ENCODE data around the gene B3GNT9.
"Not testable (repeated sequence)": the region's sequence is repeated elsewhere in the genome, so short reads cannot be mapped to it uniquely, and the experiment has no call there.

B3GNT9 gene

DNA sequence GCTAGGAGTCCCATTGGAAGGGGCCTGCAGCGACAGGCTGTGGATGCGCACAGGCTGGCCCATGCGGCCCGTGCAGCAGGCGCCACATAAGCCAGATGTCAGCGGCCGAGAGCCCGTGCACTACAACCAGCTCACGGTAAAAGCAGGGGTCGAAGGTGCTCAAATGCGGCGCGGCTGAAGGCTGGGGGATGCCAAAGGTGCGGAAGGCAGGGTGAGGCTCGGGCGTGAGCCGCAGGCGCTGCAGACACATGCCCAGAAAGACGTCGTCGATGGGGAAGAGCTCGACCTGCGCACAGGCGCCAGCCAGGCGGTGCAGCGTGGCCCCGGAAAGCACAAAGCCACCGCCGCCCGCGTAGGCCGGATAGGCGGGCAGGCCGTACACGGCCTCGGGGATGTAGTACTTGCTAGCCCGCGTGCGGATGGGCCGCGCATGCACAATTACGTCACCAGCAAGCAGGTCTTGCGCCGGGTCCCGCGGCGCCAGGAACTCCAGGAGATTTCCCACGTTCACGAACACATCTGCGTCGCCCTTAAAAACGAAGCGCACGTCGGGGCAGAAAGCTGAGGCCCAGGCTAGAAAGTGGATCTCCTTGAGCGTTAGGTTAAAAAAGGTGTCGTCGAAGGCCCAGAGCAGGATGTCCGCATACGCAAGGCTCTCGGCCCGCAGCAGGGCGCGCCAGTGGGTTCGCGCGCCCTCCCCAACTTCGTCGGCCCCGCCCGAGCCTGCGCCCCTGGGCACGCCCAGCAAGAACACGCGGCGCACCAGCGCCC, 1.3 kb downstream of the B3GNT9 start:
- DNase-seq = no peak

DNA sequence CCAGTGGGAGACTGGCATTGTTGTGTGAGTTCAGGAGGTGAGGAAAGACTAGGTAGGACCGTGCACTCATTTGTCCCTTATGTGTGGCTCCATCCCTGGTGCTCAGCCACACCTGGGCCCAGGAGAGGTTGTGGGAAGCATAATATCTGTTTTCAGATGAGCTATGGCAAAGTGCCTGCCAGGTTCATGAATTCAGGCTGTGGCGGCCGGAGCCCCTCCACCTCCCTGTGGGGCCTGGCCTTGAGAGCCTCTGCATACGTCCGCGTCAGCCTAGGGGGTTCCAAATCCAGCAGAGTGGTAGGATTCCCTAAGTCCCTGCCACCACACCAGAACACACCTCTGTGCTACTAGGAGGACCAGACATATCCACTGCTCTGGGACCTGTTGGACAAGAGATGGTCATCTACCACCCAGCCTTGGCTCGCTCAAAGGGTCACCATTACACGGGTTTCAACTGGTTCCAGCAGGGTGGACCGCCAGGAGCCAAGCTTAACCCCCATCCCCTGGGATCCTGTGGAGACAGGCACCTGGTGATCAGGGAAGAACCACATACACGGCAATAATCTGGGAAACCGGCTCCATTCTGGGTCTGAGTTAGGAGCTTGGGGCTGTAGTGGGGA, 2.0 kb downstream of the B3GNT9 start:
- no peak for DNase-seq

DNA sequence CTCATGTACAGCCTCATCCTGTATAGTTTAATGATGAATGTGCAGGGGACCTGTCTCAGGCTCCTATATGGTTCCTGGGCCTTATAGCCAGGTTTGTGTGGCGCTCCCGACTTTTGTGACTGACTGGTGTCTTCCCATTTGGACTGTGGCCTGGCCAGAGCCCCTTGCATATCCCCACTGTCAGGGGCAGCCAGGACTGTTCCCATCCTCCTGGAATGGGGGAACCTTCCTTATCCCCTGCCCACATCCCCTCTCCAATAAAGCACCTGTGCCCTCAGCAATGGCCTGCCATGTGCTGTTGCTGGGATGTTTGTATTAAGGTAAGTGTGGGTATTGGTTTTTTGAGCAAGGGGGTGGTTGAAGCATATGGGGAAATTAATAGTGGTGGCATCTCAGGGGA, 2.6 kb downstream of the B3GNT9 start:
- no peak for DNase-seq

DNA sequence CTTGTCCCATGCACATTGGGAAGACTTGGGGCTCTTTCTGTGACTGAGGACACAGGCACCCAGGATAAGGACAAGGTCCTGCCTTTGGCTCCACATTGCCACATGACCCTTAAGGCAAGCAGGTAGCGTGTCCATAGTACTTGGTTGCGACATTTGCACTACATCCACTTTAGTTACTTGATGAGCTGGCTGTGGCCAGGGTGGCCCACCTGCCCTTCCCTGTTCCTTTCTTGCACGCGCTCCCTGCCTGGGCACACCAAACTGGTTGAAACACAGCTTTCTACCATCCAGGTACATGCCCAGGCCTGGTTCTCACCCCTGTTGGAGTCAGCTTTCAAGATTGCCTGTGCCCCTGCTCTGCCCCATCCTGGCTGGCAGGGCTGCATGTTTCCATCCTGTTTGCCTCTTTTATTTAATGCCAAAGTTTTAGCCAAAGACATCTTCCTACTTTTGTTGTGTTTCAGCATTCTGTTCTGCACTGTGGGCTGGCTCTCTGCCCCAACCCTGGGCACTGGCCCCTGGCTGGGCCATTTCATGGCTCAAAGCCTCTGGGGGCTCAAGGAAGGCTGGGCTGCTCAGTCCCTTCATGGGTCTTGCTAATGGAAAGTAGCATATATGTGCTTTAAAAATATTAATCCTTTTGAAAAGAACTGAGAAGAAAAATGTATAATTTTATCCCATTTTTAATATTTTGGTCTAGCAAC, 3.2 kb downstream of the B3GNT9 start:
- no peak for DNase-seq

DNA sequence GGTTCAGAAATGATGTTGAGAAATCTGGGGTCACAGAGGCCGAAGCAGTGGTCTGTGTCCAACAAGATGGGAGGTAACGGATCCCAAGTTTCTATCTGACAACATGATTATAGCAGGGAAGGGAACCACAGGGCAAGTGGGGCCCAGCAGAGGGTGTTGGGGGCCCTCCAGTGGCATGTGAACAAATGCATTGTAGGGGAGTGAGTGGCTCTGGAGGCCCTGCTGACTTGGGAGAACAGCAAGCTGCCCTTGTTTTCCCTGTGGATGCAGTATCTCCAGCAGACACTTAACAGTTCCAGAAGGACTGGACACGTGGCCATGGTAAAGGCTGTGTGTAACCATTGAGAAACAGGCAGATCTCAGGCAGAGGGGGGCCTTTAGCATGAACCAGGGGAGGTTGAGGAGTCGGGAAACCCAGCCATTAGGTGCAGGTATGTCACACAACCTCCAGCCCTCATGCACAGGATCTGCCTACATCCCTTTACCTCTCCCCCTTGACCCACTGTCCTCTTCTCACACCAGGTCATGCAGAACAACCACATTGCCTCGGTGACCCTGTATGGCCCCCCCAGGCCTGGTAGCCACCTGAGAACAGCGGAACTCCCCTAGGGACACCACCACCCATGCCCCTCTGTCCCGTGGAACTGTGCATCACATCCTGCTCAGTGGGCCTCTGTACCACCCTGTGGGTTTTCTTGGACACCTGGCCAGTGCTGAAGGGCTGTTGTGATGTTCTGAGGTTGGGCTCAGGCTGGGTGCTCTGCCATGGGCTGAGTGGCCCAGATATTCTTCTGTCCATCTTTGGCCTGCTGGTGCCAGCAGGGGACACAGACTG, 4.1 kb downstream of the B3GNT9 start:
- no peak for DNase-seq

- no peak for DNase-seq
These were observed 5.1 kb downstream of the B3GNT9 start for GRCh38 chr16:67145746-67146145.

GRCh38 chr16:67144943-67145342, 5.9 kb downstream of the B3GNT9 start:
- no peak for DNase-seq

- no peak for DNase-seq
These were observed 8.5 kb downstream of the B3GNT9 start for GRCh38 chr16:67142342-67142741.

- no peak for DNase-seq
These were observed 9.4 kb downstream of the B3GNT9 start for GRCh38 chr16:67141391-67141790.

DNA sequence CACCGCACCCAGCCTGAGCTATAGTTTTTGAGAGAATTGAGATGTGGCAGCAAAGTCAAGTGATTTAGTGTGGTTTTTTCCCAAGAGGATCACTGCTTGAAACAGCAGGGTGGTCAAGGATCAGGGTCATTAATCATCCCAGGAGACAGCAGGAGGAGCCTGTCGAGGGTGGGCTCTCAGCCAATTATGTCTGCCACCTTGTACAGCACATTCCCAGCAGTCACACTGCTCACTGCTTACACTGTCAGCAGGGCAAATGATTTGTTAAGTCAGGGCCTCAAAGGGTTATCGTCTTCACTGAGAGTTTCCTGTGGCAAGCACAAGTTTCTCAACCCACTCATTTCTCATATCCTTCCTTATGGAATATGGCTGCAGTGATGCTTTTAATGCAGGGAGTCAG, 13.2 kb downstream of the B3GNT9 start:
- DNase-seq = no peak

- no peak for DNase-seq
These were observed 21.4 kb downstream of the B3GNT9 start for GRCh38 chr16:67129422-67129821.

GRCh38 chr16:67128887-67129286, 21.9 kb downstream of the B3GNT9 start:
- no peak for DNase-seq

DNA sequence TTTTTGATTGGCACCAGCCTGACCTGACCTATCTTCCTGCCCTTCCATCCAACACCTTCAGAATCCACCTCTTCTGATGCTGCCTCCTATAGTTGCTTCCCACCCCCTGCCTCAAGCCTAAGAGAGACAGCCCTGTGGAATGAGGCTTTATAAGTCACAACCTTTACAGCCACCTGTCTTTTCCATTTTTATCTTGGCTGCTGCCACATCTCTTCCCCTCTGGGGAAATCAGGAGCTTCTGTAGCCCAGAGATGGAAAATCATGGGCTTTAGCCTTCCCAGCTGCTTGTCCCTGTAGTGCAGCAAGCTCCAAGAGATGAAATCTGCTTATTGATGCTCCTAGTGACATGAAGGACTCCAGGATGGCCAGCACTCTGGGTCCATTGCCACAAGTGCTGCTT, 22.4 kb downstream of the B3GNT9 start:
- no peak for DNase-seq

GRCh38 chr16:67122799-67123198, 28.0 kb downstream of the B3GNT9 start:
- not testable (repeated sequence) for DNase-seq

- DNase-seq = no peak
These were observed 30.8 kb downstream of the B3GNT9 start for GRCh38 chr16:67120025-67120424.

DNA sequence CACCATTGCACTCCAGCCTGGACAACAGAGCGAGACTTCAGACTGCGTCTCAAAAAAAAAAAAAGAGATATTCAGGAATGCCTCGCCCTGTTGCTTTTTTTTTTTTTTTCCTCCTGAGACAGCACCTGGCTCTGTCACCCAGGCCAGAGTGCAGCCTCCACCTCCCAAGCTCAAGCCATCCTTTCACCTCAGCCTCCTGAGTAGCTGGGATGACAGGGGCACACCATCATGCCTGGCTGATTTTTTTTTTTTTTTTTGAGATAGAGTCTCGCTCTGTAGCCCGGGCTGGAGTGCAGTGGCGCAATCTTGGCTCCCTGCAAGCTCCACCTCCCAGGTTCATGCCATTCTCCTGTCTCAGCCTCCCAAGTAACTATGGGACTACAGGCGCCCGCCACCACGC, 33.1 kb downstream of the B3GNT9 start:
- no peak for DNase-seq

GRCh38 chr16:67116388-67117311, 34.1 kb downstream of the B3GNT9 start:
- no peak for DNase-seq

- DNase-seq = no peak
These were observed 35.2 kb downstream of the B3GNT9 start for GRCh38 chr16:67115639-67116038.

- DNase-seq = no peak
These were observed 36.0 kb downstream of the B3GNT9 start for GRCh38 chr16:67114793-67115192.

DNA sequence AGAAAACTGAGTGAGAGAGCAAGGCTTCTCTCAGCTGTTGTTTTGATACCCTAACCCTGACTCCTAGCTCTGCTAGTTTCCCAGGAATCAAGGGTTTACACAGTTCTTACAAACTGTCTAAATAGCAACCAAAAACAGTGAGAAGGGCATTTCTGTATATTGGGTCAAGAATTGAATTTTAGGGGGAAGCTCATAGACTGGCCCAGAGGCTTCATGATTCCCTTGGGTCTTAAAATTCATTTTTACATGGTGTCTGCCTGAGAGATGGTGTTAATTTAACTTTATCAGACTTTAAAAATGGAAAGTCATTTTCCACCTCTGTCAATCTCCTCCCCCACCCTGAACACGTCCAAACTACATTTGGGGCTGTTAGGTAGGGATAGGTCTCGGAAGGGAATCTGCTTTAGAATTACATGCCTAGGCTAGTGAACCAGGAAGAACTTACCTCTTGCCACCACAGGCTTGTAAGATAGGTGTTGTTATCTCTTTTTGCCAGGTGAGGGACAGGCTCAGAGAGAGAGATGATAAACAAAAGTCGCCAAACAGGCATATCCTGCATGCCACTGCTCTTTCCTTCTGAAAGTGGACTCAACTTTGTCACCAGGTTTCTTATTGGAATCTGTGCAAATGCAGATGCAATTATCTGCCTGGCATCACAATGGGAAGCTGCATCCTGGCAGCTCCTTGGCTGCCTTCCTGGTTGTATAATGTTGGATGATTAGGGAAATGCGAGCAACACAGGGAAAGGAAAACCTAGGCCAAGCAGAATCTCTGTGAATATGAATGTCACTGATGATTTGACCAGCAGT, 38.0 kb downstream of the B3GNT9 start:
- no peak for DNase-seq

DNA sequence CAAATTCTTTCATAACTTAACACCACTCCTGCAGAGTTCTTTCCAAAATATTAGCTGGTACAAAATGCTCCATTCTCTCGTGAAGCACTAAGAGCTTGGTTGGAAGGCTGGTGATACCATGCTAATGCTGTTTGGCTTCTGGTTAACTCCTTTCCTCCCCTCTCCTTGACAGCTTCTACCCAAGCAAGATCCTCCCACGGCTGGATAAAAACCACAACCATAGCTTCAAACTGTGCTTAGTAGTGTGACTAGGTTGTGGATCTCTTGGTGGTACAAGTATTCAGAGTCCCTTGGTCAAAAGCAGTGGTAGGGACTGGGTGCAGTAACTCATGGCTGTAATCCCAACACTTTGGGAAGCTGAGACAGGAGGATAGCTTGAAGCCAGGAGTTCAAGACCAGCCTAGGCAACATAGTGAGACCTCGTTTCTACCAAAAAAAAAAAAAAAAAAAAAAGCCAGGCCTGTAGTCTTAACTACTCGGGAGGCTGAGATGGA, 38.8 kb downstream of the B3GNT9 start:
- no peak for DNase-seq
